HEK293 (cell line): ENCODE data around the gene KIF7.
A peak's percentile ranks its signal among the peaks of the same experiment; 100 is the strongest.

Source experiments
- CTCF ChIA-PET: fragments of 350-600 bp; formaldehyde crosslinking; extraction: SDS; loops from one replicate; lab custom pipeline; 2021; ENCODE audit warnings: antibody characterized with exemption; lab: Yijun Ruan, JAX
- POLR2A ChIA-PET: fragments of 300-600 bp; formaldehyde crosslinking; extraction: SDS; loops from one replicate; lab custom pipeline; 2020; ENCODE audit warnings: antibody characterized with exemption, inconsistent platforms; lab: Yijun Ruan, JAX
- H3K27ac ChIP-seq: fragments of 200-500 bp; sonication (Bioruptor generic); 2 replicates; pipeline ENCODE4 v1.5.1; 2014; ENCODE audit warnings: low read depth, low read length, control low read depth, inconsistent platforms; ENCODE audit errors: extremely low read depth
- H3K36me3 ChIP-seq, 2 experiments: fragments of 200-500 bp in 1 of 2; sonication (Bioruptor generic) in 1 of 2; 1 replicate in 1 of 2; 2 replicates in 1 of 2; pipeline ENCODE4 v1.5.1; 2014 to 2017; ENCODE audit warnings: inconsistent platforms in 2 of 2, low read length in 2 of 2; ENCODE audit not compliant: control insufficient read depth in 2 of 2, insufficient read depth in 1 of 2
- H3K4me1 ChIP-seq: fragments of 200-500 bp; sonication (Bioruptor generic); 2 replicates; pipeline ENCODE4 v1.5.1; 2014; ENCODE audit warnings: mild to moderate bottlenecking, low read length, inconsistent platforms; ENCODE audit not compliant: control insufficient read depth, insufficient read depth
- H3K4me3 ChIP-seq: 2 replicates; pipeline ENCODE4 v1.5.1; 2011; ENCODE audit warnings: low read depth, mild to moderate bottlenecking, control low read depth, low read length, moderate library complexity
- H3K9me3 ChIP-seq: fragments of 200-500 bp; sonication (Bioruptor generic); 2 replicates; pipeline ENCODE4 v1.5.1; 2014; ENCODE audit warnings: low read depth, low read length, inconsistent platforms; ENCODE audit not compliant: control insufficient read depth, insufficient read depth
- AEBP2 ChIP-seq: fragments of 450-650 bp; formaldehyde crosslinking; IDR thresholded peaks from 2 replicates; pipeline ENCODE4 v1.5.1; 2016; ENCODE audit warnings: missing biosample characterization, missing genetic modification characterization, borderline replicate concordance
- BCL11B ChIP-seq: fragments of 450-650 bp; formaldehyde crosslinking; IDR thresholded peaks from 2 replicates; pipeline ENCODE4 v1.5.1; 2016; ENCODE audit warnings: low read depth, missing biosample characterization, missing genetic modification characterization
- OSR2 ChIP-seq: fragments of 450-650 bp; formaldehyde crosslinking; IDR thresholded peaks from 2 replicates; pipeline ENCODE4 v1.5.1; 2016; ENCODE audit warnings: missing biosample characterization, missing genetic modification characterization
- PATZ1 ChIP-seq: fragments of 450-650 bp; formaldehyde crosslinking; IDR thresholded peaks from 2 replicates; pipeline ENCODE4 v1.5.1; 2016; ENCODE audit warnings: missing biosample characterization, missing genetic modification characterization
- PBX3 ChIP-seq: sonication (generic); formaldehyde crosslinking; IDR thresholded peaks from 2 replicates; pipeline ENCODE4 v1.8.1; 2022; ENCODE audit warnings: mild to moderate bottlenecking, moderate library complexity, missing genetic modification reagents
- ZBTB26 ChIP-seq: fragments of 450-650 bp; formaldehyde crosslinking; optimal IDR thresholded peaks from 2 replicates; pipeline ENCODE3; 2016; ENCODE audit warnings: missing biosample characterization, mild to moderate bottlenecking, missing genetic modification characterization
- ZNF2 ChIP-seq: fragments of 450-650 bp; formaldehyde crosslinking; IDR thresholded peaks from 2 replicates; pipeline ENCODE4 v1.5.1; 2016; ENCODE audit warnings: missing biosample characterization, missing genetic modification characterization
- ZNF266 ChIP-seq: fragments of 450-650 bp; formaldehyde crosslinking; IDR thresholded peaks from 2 replicates; pipeline ENCODE4 v1.5.1; 2016; ENCODE audit warnings: missing biosample characterization, missing genetic modification characterization, low read depth
- ZNF274 ChIP-seq, 2 experiments: fragments of 200-500 bp in 1 of 2; fragments of 450-650 bp in 1 of 2; sonication (Bioruptor generic) in 1 of 2; formaldehyde crosslinking in 1 of 2; IDR thresholded peaks; 2 replicates each; pipeline versions ENCODE4 v1.5.1 to v1.6.1; 2014 to 2016; ENCODE audit warnings: borderline replicate concordance in 1 of 2, inconsistent platforms in 1 of 2, low read length in 1 of 2, missing biosample characterization in 1 of 2, missing genetic modification characterization in 1 of 2
- ZNF362 ChIP-seq: fragments of 450-650 bp; formaldehyde crosslinking; IDR thresholded peaks from 2 replicates; pipeline ENCODE4 v1.5.1; 2016; ENCODE audit warnings: missing biosample characterization, missing genetic modification characterization
- ZNF37A ChIP-seq: fragments of 450-650 bp; IDR thresholded peaks from 2 replicates; pipeline ENCODE4 v1.5.1; 2018; ENCODE audit warnings: missing biosample characterization, missing genetic modification characterization
- ZNF580 ChIP-seq: fragments of 450-650 bp; formaldehyde crosslinking; IDR thresholded peaks from 2 replicates; pipeline ENCODE4 v1.5.1; 2016; ENCODE audit warnings: missing biosample characterization, missing genetic modification characterization
- ZNF791 ChIP-seq: fragments of 450-650 bp; formaldehyde crosslinking; IDR thresholded peaks from 2 replicates; pipeline ENCODE4 v1.5.1; 2016; ENCODE audit warnings: missing biosample characterization, missing genetic modification characterization
- ZNF843 ChIP-seq: fragments of 450-650 bp; formaldehyde crosslinking; IDR thresholded peaks from 2 replicates; pipeline ENCODE4 v1.5.1; 2016; ENCODE audit warnings: missing biosample characterization, missing genetic modification characterization
- TF ChIP-seq, protein P1 (sequence below): fragments of 450-650 bp; formaldehyde crosslinking; IDR thresholded peaks from 2 replicates; pipeline ENCODE4 v1.5.1; 2016; ENCODE audit warnings: missing biosample characterization, missing genetic modification characterization
- TF ChIP-seq, protein P2 (sequence below): fragments of 450-650 bp; formaldehyde crosslinking; IDR thresholded peaks from 2 replicates; pipeline ENCODE4 v1.5.1; 2016; ENCODE audit warnings: missing biosample characterization, missing genetic modification characterization, borderline replicate concordance

The KIF7 gene

DNA sequence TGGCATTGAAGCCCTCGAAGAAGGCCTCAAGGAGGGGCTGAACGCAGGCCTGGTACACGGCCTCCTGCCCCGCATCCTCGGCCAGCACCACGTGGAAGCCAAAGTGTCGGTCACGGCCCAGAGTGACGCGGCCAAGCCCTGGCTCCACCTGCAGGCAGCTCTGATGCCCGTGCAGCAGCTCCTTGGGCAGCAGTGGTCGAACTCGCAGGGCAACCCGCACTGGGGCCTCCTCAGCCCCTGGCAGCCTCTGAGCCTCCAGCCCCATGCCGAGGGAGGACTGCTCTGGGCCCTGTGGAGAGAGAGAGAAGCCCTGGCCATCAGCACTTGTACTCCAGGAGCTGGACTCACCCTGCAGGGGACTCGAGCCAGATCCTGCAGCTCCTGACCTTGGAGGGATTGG is 2.6 kb downstream of the KIF7 start:
- no peaks in the 10 kb centered on the region for H3K9me3 ChIP-seq
- H3K27ac ChIP-seq, result no peak overlapping the region
- peaks cover 8% of the 10 kb centered on the region; the same call in 1 of the 2 replicates for H3K4me1 ChIP-seq
- peaks cover 7 to 45% of the 10 kb centered on the region in 2 experiments; a peak in 2 of 3 replicates for H3K36me3 ChIP-seq
- no peak overlapping the region for H3K4me3 ChIP-seq
- ChIA-PET POLR2A (no interaction called here), CTCF (interaction anchor here (0.6 kb wide), 1 partner anchor 10 kb away, joined by 3 read pairs; no protein-coding TSS in a partner anchor)
- no peak for TF ChIP-seq ZNF37A (tag by site-specific recombination)
- TF ChIP-seq, protein P1, sequence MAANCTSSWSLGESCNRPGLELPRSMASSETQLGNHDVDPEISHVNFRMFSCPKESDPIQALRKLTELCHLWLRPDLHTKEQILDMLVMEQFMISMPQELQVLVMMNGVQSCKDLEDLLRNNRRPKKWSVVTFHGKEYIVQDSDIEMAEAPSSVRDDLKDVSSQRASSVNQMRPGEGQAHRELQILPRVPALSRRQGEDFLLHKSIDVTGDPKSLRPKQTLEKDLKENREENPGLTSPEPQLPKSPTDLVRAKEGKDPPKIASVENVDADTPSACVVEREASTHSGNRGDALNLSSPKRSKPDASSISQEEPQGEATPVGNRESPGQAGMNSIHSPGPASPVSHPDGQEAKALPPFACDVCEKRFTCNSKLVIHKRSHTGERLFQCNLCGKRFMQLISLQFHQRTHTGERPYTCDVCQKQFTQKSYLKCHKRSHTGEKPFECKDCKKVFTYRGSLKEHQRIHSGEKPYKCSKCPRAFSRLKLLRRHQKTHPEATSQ, result no peak
- TF ChIP-seq ZNF2 (tag by site-specific recombination), result no peak
- no peak for TF ChIP-seq ZNF843 (tag by site-specific recombination)
- TF ChIP-seq AEBP2 (tag by site-specific recombination), result no peak
- no peak for TF ChIP-seq ZNF274 (IDR thresholded peaks at IDR 0.05; ENCODE audit: low read length)
- no peak for TF ChIP-seq ZNF274 (tag by site-specific recombination; IDR thresholded peaks at IDR 0.05; ENCODE audit: borderline replicate concordance)
- no peak for TF ChIP-seq ZNF362 (tag by site-specific recombination)
- TF ChIP-seq ZNF266 (tag by site-specific recombination), result no peak
- no peak for TF ChIP-seq PBX3 (CRISPR knock-in tag)
- no peak for TF ChIP-seq OSR2 (tag by site-specific recombination)
- TF ChIP-seq PATZ1 (tag by site-specific recombination), result no peak
- no peak for TF ChIP-seq ZNF580 (tag by site-specific recombination)
- TF ChIP-seq BCL11B, result no peak
- TF ChIP-seq ZNF791, result no peak

GRCh38 chr15:89652131-89652530 is 3.1 kb downstream of the KIF7 start:
- Histone ChIP-seq H3K4me1 (peaks cover 8% of the 10 kb centered on the region; the same call in 1 of the 2 replicates), H3K4me3 (no peak overlapping the region), H3K27ac (no peak overlapping the region), H3K9me3 (no peaks in the 10 kb centered on the region), H3K36me3 (peaks cover 7 to 49% of the 10 kb centered on the region in 2 experiments; a peak in 2 of 3 replicates)
- POLR2A ChIA-PET, result no interaction called here
- TF ChIP-seq ZBTB26 (tag by site-specific recombination), result peak; percentile 8
- TF ChIP-seq, protein P2, sequence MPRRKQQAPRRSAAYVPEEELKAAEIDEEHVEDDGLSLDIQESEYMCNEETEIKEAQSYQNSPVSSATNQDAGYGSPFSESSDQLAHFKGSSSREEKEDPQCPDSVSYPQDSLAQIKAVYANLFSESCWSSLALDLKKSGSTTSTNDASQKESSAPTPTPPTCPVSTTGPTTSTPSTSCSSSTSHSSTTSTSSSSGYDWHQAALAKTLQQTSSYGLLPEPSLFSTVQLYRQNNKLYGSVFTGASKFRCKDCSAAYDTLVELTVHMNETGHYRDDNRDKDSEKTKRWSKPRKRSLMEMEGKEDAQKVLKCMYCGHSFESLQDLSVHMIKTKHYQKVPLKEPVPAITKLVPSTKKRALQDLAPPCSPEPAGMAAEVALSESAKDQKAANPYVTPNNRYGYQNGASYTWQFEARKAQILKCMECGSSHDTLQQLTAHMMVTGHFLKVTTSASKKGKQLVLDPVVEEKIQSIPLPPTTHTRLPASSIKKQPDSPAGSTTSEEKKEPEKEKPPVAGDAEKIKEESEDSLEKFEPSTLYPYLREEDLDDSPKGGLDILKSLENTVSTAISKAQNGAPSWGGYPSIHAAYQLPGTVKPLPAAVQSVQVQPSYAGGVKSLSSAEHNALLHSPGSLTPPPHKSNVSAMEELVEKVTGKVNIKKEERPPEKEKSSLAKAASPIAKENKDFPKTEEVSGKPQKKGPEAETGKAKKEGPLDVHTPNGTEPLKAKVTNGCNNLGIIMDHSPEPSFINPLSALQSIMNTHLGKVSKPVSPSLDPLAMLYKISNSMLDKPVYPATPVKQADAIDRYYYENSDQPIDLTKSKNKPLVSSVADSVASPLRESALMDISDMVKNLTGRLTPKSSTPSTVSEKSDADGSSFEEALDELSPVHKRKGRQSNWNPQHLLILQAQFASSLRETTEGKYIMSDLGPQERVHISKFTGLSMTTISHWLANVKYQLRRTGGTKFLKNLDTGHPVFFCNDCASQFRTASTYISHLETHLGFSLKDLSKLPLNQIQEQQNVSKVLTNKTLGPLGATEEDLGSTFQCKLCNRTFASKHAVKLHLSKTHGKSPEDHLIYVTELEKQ, result no peak
- CTCF ChIA-PET, result no interaction called here
